ENCODE results near the gene F10.

DNA sequence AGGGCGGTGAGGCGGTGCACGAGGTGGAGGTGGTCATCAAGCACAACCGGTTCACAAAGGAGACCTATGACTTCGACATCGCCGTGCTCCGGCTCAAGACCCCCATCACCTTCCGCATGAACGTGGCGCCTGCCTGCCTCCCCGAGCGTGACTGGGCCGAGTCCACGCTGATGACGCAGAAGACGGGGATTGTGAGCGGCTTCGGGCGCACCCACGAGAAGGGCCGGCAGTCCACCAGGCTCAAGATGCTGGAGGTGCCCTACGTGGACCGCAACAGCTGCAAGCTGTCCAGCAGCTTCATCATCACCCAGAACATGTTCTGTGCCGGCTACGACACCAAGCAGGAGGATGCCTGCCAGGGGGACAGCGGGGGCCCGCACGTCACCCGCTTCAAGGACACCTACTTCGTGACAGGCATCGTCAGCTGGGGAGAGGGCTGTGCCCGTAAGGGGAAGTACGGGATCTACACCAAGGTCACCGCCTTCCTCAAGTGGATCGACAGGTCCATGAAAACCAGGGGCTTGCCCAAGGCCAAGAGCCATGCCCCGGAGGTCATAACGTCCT lies 26.4 kb downstream of the F10 start:
- TF ChIP-seq CTCF (IDR thresholded peaks at IDR 0.05; ENCODE audit: poor library complexity, severe bottlenecking) (no peak), POLR2AphosphoS5 (IDR thresholded peaks at IDR 0.05) (no peak), RAD21 (conservative IDR thresholded peaks at IDR 0.05) (no peak), TAF1 (IDR thresholded peaks at IDR 0.05; ENCODE audit: low read depth) (no peak), EZH2 (IDR thresholded peaks at IDR 0.05; ENCODE audit: borderline replicate concordance, insufficient read depth, low read length, poor library complexity, severe bottlenecking) (no peak), SMC3 (conservative IDR thresholded peaks at IDR 0.05; ENCODE audit: poor library complexity) (no peak), REST (IDR thresholded peaks at IDR 0.05; ENCODE audit: borderline replicate concordance) (no peak)

Data from neural cell (in vitro differentiated cells).